Embryonic facial prominence (tissue), 1 donor: ENCODE measurements around the gene LTBP1.
"Not testable (repeated sequence)": the region's sequence is repeated elsewhere in the genome, so short reads cannot be mapped to it uniquely, and the experiment has no call there.

Source experiments
- DNase-seq: peaks from one replicate; pipeline ENCODE4 v3.0.0-alpha.2; 2016; ENCODE audit errors: extremely low spot score

The LTBP1 gene

DNA sequence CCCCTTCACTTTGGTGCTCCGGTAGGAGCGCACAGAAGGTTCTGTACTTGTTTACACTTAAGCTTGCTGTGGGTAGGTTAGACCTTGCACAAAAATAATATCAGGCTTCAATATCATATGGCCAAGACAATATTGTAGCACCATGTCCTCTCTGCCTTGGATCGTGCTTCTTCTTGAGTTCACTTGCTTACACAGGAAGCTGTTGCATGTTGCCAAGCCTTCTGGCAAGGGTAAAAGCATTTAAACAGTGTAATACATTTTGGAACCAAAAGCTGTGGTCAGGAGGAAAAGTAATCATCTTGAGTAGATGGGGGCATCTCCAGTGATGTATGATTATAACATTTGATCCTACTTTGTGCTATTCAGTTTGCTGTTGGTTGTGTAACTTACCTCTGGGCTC lies 197.5 kb downstream of the LTBP1 start:
- no peak for DNase-seq

DNA sequence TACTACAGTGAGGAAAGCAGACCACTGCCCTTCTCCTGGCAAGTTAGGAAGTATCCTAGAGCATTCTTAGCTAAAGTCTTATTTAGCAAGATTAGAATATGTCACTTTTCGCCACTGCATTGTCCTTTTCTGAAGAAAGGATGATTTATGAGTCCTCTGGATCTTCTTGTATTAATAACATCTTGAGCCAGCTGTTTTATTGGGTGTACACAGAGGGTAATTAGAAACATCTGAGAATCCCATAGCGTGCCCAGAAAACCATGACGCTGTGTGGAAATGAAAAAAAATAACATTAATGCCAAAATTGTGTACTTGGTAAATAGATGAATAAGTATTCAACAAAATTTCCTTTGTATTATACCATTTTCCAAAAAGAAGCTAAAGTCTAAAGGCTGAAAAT lies 198.7 kb downstream of the LTBP1 start:
- no peak for DNase-seq

DNA sequence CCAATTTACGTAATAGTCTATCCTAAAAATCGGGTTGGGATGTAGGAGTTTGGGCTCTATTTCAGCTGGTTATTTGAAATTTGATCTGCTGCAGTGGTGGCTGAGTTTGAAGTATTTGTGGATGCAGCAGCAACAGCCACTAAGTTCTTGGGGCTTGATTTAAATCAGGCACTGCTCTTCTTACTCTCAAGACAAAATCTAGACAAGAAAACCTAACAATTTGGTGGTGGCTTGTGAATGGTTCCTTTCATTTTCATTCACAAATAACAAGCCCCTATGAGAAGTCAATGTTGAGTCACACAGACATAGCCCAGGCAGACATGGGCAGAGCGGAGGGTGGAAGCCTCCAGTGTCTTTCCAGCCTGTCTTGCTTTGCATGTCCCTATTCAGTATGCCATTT lies 199.3 kb downstream of the LTBP1 start:
- DNase-seq, result no peak

DNA sequence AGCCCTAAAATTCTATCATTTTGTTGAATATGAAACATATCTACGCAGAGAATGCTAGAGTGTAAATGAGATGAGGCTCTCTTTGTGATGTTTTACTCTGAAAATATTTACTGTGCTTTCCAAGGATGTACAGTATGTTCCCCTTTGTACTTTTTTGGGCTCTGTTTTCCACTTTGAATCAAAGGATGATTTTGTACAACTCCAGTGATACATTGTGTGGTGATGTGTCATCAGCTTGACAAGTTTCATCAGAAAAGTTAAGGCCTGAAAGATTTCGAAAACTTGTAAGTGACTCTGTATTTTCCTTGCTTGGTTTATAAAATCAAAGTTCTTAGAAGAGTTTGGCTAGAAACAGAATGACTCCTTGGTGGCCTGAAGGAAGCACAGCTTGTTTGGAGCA lies 206.3 kb downstream of the LTBP1 start:
- DNase-seq, result no peak

DNA sequence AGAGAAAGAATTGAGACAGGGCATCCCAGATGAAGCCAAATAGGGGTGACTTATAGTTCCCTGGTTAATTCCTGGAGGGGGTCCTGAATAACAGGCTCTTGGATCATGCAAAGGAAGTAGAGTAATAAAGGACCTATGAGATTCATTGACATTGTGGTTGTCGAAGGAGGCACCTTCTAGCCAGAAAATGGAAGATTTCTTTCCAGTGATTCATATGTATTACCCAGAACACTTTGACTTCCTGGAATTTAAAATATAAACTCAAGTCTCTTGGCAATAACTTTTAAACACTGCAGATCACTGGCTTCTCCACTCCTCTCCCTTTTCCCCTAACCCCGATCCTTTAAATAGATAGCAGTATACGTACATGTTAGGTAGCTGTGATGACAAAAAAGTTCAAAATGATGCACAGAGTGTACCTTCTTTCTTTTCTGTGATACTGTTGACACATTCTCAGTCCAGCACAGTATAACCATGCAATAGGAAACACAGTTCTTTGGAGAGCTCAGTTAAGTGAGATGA lies 211.8 kb downstream of the LTBP1 start:
- no peak for DNase-seq

DNA sequence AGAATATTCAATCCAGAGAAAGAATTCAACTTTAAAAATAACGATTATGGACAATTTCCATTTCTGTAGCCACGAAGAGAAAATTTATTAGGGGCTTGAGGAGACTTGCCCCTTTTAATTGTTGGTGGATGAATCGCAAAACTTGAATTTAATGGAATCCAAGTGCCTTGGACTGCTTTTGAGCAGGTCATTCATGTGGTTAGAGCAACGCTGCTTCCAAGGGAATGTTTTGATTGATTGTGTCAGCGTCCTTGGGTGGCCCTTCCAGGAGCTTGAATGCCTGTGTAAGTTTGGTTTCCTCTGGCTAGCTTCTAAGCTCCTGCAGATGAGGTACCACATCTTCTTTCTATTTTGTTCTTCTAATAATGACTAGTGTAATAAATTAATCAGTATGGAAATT lies 213.4 kb downstream of the LTBP1 start:
- no peak for DNase-seq

DNA sequence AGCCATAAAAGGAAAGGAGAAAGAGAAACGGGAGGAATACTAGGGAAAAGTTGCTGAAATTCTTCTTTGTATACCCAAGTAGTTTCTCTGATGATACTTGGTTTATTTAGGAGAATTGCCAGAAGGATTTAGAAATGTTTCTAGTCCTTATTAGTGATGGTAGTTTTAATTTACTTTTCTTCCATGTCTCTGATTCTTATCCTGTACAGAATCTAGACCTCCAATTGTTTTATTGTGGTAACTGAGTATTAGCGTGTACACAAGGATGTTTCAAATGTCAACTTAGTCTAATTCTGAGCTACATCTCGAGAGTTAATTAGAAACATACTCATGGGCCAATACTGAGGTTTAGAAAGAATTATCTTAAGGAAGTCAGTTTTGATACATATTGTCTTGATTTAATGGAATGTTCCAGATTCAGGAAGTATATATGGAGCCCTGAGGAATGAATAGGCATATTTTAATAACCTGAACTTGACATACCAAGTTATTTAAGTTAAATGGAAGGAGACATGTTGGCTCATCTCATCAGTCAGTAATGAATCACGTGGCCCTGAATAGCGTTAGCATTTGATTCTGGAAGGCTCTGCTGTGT lies 219.6 kb downstream of the LTBP1 start:
- peak; percentile 25 for DNase-seq

DNA sequence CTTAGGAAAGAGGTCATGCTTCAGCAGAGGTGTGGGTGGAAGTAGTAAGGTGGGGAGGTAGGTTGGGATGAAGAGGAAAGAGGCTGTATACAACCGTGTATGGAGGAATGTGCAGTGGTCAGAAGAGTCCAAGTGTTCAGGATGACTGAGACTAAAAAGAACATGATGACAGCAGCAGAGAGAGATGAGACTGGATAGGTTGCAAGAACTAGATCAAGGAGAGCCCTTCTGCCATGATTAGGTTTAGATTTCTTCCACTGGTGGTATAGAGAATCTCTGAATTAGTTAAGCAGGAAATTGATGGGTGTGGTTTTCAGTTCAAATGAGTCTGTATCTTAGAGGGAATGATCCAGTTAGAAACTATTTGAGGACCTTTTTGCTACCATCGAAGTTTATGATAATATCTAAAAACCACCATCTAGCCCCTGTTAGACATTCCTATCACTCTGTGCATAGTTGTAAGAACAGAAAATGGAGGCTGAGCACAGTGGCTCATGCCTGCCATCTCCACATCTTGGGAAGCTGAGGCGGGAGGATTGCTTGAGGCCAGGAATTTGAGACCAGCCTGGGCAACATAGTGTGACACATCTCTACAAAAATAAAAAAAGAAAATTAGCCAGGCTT lies 221.0 kb downstream of the LTBP1 start:
- DNase-seq, result no peak

DNA sequence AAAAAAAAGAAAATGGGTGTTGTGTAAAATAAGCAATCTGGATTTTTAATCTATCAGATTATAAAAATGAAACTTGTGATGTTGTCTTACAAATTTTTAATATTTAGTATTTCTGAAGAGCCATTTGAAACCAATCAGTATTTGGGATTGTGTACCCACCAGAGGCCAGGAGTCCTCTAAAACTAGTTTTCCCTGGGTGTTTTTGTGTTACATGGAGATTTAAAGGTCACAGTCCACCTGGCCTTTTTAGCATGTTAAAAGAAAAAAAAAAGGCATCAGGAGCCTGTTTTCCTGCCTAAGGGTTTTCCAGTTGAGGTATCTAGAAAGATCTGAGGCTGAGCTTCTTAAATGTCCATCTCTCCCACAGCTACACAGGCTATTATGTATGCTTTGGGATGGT lies 221.7 kb downstream of the LTBP1 start:
- no peak for DNase-seq

DNA sequence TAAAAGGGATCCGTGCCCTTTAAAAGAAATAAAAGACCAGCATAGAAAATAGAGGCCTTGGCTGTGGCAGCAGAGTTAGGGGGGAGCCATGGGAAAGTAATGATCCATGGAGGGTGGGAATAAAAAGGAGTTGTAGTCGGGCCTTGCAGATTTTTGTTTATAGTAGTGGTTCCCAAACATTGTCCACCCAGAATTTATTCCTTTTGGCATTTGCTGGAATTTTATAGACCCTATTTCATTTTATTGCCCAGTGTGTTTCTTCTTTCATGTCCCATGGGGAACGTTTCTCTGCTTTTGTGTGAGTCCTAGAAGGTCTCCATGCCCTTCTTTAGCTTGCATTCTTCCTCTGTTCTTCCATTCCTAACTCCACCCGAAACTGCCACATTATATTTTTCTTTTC lies 222.2 kb downstream of the LTBP1 start:
- DNase-seq, result no peak

DNA sequence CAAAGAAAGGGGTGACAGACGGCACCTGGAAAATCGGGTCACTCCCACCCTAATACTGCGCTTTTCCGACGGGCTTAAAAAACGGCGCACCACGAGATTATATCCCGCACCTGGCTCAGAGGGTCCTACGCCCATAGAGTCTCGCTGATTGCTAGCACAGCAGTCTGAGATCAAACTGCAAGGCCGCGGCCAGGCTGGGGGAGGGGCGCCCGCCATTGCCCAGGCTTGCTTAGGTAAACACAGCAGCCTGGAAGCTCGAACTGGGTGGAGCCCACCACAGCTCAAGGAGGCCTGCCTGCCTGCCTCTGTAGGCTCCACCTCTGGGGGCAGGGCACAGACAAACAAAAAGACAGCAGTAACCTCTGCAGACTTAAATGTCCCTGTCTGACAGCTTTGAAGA lies 223.5 kb downstream of the LTBP1 start:
- not testable (repeated sequence) for DNase-seq

DNA sequence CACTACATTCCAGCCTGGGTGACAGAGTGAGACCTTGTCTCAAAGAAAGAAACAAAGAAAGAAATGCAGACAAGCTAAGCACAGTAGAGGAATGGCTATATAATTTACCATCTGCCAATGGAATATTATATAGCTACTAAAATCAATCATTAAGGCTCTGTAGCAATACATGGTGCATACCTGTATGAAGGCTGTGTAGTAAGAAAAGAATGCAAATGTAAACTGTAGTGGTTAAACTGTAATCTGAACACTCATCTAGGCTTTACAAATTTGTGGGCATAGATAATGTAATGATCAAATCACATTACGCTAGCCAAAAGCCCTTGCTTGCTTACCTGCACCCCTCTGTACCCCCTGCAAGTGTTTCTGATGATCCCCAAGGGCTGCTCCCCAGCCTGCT lies 230.9 kb downstream of the LTBP1 start:
- DNase-seq, result no peak

DNA sequence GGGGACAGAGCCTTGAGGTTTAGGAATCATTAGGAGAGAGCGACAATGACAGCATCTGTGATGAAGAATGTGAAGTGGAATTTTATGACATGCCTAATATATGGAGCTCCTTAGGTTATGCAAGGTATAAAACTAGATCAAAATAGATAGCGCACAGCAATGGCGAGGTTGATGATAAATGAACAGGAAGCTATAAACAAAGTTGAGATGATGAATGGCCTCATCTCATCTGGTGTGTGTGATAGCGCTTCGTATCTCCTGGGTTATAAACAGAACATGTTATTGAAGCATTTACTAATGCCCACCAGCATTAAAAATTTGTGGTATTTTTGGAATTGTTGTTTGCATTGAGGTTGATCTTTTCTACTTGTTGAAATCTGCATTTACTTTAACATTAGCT lies 231.5 kb downstream of the LTBP1 start:
- DNase-seq, result no peak

DNA sequence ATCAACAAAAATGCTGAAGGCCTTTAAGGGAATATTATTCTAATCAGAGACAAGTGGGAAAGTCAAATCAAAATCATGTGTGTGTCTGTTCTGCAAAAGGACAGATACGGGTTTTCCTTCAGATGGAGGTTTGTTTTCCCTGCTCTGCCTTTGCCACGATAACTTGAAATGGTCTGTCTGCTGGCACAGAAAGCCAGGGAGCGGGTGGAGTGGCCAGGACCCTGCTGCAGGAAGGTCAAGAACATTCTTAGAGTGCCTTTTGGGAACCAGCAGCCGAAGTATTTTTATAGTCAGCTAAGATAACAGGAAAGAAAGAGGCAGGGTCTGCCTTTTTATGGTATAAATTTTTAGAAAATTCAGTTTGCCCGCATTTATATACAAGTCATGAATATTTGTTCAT lies 234.2 kb downstream of the LTBP1 start:
- DNase-seq, result no peak

DNA sequence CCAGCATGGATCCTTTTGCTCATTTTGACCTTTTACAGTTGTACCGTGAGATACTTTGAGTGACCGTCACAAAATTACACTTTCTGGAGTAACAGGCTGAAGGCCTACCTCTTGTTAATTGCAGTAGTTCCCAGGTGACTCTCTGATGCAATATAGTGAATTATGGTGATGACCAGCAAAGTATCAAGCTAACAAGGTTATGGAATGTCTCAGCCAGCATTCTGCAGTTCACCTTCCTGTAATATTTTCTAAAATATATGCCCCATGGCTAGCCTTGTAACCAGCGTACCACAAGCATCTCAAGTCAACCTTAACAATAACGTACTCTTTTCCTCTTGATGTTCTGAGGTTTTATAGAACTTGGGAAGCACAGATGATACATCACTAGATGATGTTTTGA lies 234.7 kb downstream of the LTBP1 start:
- DNase-seq, result no peak

DNA sequence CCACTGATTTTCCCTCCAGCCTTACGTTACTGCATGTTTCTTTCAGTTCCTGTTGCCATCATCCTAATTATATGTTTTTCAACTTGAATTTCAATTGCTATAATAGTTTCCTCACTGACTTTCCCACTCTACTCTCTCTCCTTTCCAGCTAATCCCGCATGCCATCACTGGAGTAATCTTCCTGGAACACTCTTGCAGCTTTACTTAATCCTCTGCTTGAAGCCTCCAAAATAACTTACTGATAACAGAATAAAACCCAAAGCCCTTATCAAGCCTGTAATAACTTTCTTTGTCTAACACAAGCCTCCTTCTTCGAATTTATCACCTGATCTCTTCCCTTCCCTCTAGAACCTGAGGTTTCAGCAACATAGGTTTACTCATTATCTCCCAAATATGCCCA lies 237.3 kb downstream of the LTBP1 start:
- DNase-seq, result no peak

DNA sequence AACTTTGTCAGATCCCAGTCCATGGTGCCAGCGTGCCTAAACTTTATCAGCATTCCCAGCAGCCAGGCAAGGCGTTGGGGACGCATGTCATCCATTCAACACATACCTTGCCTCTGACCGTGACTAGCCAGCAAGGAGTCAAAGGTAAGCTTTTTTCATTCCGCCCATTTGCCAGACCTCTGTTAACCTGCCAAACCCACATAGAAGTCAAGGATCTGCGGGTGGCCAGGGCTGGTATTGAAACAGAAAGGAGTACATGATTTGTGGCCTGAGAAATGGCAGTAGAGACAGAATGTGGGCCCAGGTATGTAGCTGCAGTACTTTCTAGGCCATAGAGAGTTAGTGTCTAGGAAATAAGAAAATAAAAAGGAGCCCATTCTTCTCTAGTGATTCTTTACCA lies 240.2 kb downstream of the LTBP1 start:
- DNase-seq, result no peak

DNA sequence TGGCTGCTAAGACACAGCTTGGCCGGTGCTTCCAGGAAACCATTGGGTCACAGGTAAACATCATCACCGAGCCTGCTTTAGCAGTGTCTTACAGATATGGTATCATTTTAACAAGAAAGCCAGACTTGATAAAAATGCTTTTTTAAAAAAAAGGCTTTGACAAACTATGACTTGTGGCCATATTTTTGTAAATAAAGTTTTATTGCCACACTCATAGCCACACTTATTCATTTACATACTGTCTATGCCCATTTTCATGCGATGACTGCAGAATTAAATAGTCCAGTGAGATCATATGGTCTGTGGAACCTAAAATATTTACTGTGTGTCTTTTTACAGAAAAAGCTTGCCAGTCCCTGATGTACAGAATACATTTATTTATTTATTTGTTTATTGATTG lies 242.0 kb downstream of the LTBP1 start:
- DNase-seq, result no peak

DNA sequence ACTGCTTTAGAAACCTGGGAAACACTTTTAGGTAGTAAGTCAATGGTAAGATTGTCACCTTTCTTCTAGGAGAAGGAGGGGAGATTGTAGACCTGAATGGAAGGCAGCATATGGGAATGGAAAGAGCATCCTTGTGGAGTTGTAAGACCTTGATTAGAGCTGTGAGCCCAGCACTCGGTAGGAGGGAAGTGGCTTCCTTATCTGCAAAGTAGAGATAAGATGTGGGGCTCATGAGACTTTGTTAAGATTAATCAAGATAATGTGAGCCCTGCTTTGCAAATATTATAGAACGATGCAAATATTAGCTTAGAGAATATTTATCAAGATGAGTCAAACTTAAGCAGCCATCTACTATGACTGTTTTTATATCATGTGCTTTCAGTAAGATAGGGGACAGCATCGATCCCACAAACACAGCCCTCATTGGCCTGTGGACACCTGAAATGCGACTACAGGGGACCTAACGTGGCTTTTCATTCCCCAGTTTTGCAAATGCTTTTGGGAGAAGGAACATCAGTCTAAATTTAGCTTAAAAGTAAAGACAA lies 243.7 kb downstream of the LTBP1 start:
- DNase-seq, result no peak

DNA sequence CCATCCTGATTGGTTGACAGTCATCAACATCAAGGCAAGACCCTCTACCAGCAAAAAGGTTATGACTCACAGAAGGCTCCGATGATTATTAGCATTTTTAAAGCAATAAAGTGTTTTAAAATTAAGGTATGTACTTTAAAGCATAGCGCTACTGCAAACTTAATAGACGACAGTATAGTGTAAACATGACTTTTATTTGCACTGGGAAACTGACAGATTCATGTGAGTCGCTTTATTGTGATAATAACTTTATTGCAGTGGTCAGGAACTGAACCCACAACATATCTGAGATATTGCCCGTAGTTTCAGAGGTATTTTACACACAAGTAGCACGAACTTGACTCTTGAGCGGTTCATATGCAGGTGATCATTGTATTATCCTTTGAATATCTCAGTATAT lies 249.1 kb downstream of the LTBP1 start:
- no peak for DNase-seq

DNA sequence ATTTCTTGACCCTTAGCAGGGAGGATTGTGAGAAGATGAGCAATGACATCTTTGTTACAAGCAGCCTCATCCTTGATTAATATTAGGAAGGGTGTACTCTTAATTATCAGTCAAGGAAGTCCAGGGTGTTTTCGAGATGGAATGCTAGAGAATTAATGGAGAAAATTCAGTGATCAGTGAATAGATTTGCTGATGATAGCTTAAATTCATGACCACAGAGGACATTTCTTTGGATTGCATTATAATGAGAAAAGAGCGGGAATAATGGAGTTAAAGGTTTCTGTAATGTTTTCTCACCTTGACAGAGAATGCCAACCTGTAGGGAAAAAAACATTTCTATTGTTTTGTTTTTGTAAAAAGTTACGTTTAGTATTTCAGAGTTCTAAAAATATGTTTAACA lies 249.9 kb downstream of the LTBP1 start:
- no peak for DNase-seq

DNA sequence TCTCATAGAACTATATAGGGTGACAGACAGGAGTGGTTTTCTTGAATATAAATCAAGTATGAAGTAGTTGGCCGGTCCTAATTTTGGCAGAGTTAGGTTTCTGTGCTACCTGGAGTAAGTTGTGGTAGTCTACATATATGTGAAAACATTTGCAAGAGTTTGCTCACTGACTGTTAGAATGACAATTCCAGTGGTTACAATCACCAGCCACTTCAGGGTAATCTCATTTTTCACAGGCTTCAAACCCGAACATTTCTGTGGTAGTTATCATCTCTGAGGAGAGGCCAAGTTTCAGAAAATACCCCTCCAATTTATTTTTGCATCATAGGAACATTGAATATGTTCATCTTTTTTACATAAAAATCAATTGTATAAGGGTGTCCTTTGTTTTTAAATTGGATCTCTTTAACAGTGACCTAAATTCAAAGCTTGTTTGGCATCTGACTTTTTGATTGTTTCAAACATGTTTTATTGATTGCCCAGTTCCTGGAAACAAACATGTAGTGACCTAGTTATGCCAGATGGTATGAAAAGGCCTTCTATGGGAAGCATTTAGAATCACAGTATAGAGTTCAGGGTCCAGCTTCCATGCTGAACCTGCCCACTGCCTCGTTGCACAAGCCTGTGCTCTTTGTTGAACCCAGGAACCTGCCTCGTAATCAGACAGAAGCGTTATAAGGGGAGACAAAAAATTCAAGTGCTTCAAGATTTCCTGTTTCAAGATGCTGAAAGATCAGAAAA lies 250.6 kb downstream of the LTBP1 start:
- no peak for DNase-seq
